Hepatocyte (in vitro differentiated cells): ENCODE measurements around the gene NEDD4L. TPM values are rescaled to one million over a fixed set of nuclear protein-coding genes. Genes with fewer than 3 reads are reported as not detected.

Experiments used
- DNase-seq: peaks from one replicate; pipeline ENCODE4 v3.0.0-alpha.2; 2016; ENCODE audit warnings: low spot score
- H2AFZ ChIP-seq: fragments of 200-600 bp; sonication (generic); 2 replicates; pipeline ENCODE4 v1.6.0; 2016; ENCODE audit warnings: antibody characterized with exemption, mild to moderate bottlenecking
- H3K27ac ChIP-seq: fragments of 200-600 bp; sonication (generic); 2 replicates; pipeline ENCODE4 v1.5.1; 2016; ENCODE audit warnings: mild to moderate bottlenecking
- H3K27me3 ChIP-seq: fragments of 200-600 bp; sonication (generic); 2 replicates; pipeline ENCODE4 v1.6.1; 2016
- H3K36me3 ChIP-seq: fragments of 200-600 bp; sonication (generic); replicated peaks from 2 replicates; pipeline ENCODE4 v1.5.1; 2016; ENCODE audit warnings: low read depth; ENCODE audit not compliant: insufficient read depth
- H3K4me1 ChIP-seq: fragments of 200-600 bp; sonication (generic); 2 replicates; pipeline ENCODE4 v1.5.1; 2016; ENCODE audit warnings: mild to moderate bottlenecking, moderate library complexity; ENCODE audit not compliant: insufficient read depth
- H3K4me2 ChIP-seq: fragments of 200-600 bp; sonication (generic); 2 replicates; pipeline ENCODE4 v1.6.0; 2016
- H3K4me3 ChIP-seq: fragments of 200-600 bp; sonication (generic); 2 replicates; pipeline ENCODE4 v1.5.1; 2016; ENCODE audit warnings: mild to moderate bottlenecking
- H3K79me2 ChIP-seq: fragments of 200-600 bp; sonication (generic); 2 replicates; pipeline ENCODE4 v1.6.0; 2017; ENCODE audit warnings: mild to moderate bottlenecking
- H3K9me2 ChIP-seq: fragments of 200-600 bp; sonication (generic); replicated peaks from 2 replicates; pipeline ENCODE4 v1.6.0; 2017; ENCODE audit warnings: mild to moderate bottlenecking; ENCODE audit not compliant: insufficient read depth
- H3K9me3 ChIP-seq: fragments of 200-600 bp; sonication (generic); 2 replicates; pipeline ENCODE4 v1.5.1; 2016; ENCODE audit warnings: low read depth, mild to moderate bottlenecking
- H4K20me1 ChIP-seq: fragments of 200-600 bp; sonication (generic); 2 replicates; pipeline ENCODE4 v1.6.0; 2016; ENCODE audit warnings: mild to moderate bottlenecking; ENCODE audit not compliant: insufficient read depth, poor library complexity, severe bottlenecking
- CTCF ChIP-seq: fragments of 200-600 bp; sonication (generic); IDR thresholded peaks from 2 replicates; pipeline ENCODE4 v1.5.1; 2016; ENCODE audit warnings: antibody characterized with exemption, mild to moderate bottlenecking; ENCODE audit not compliant: poor library complexity
- EZH2 ChIP-seq: fragments of 200-600 bp; sonication (generic); IDR thresholded peaks from 2 replicates; pipeline ENCODE4 v1.6.1; 2016; ENCODE audit warnings: antibody characterized with exemption, mild to moderate bottlenecking, borderline replicate concordance
- EZH2phosphoT487 ChIP-seq: fragments of 200-600 bp; sonication (generic); IDR thresholded peaks from one replicate; pipeline ENCODE4 v1.6.1; 2018; ENCODE audit warnings: antibody characterized with exemption, mild to moderate bottlenecking, low read depth, moderate library complexity; ENCODE audit not compliant: unreplicated experiment, severe bottlenecking
- WGBS: methylation state at CpG from one replicate; pipeline ENCODE4 v1.1.6; 2016; ENCODE audit warnings: low lambda C conversion rate; ENCODE audit errors: missing lambda C conversion rate; 5-methylcytosine and 5-hydroxymethylcytosine counted together
- polyA plus RNA-seq: library from polyadenylated mRNA; unstranded; fragments of >200 nt; fragmentation: Nextera tagmentation; extraction: Ambion mirVana; gene quantifications from 2 replicates; pipeline ENCODE4 v1.2.1, GENCODE V29; 2016
- total RNA-seq: library from RNA; depleted of rRNA; stranded (reverse); fragments of >200 nt; gene quantifications from 2 replicates; pipeline ENCODE4 v1.2.3, GENCODE V29; 2014

The NEDD4L gene
- total and polyA plus RNA-seq, 2 experiments from 2014 or later = 104 to 140 TPM

- Histone ChIP-seq H3K4me3 (no peak overlapping the region), H2AFZ (no peak overlapping the region), H3K4me2 (no peak overlapping the region), H3K27ac (peak overlapping the region; percentile 12), H3K27me3 (no peaks in the 10 kb centered on the region), H3K9me2 (no peaks in the 10 kb centered on the region), H3K36me3 (no peaks in the 10 kb centered on the region), H3K79me2 (peaks cover 99% of the 10 kb centered on the region), H3K9me3 (no peaks in the 10 kb centered on the region), H3K4me1 (peaks cover 11% of the 10 kb centered on the region), H4K20me1 (peaks cover 6% of the 10 kb centered on the region)
- no peak for DNase-seq
- TF ChIP-seq EZH2phosphoT487 (no peak), EZH2 (no peak), CTCF (no peak)
Measured at GRCh38 chr18:58069099-58069498, 25.1 kb downstream of the NEDD4L start.

GRCh38 chr18:58069721-58070292 is 25.8 kb downstream of the NEDD4L start:
- WGBS = 53% methylated on average over 3 of the region's 3 CpGs
- Histone ChIP-seq H3K4me2 (no peak overlapping the region), H3K79me2 (peaks cover 99% of the 10 kb centered on the region)

GRCh38 chr18:58076052-58076451 is 32.0 kb downstream of the NEDD4L start:
- TF ChIP-seq EZH2phosphoT487 (no peak), EZH2 (no peak), CTCF (no peak)
- no peaks in the 10 kb centered on the region for H3K9me3 ChIP-seq
- peaks cover 7% of the 10 kb centered on the region for H4K20me1 ChIP-seq
- no peaks in the 10 kb centered on the region for H3K27me3 ChIP-seq
- no peak overlapping the region for H3K4me3 ChIP-seq
- DNase-seq = no peak
- no peaks in the 10 kb centered on the region for H3K9me2 ChIP-seq
- no peak overlapping the region for H2AFZ ChIP-seq
- 98% methylated on average over 2 of the region's 2 CpGs for WGBS
- H3K27ac ChIP-seq = no peak overlapping the region
- H3K4me2 ChIP-seq = no peak overlapping the region
- H3K4me1 ChIP-seq = no peaks in the 10 kb centered on the region
- peaks cover 99% of the 10 kb centered on the region for H3K79me2 ChIP-seq
- H3K36me3 ChIP-seq = no peaks in the 10 kb centered on the region

More at GRCh38 chr18:58069721-58070292, 25.8 kb downstream of the NEDD4L start:
- Histone ChIP-seq H2AFZ (no peak overlapping the region), H3K9me2 (no peaks in the 10 kb centered on the region), H3K27ac (peak overlapping the region; percentile 12), H3K4me3 (no peak overlapping the region), H3K36me3 (no peaks in the 10 kb centered on the region), H4K20me1 (peaks cover 6% of the 10 kb centered on the region), H3K9me3 (no peaks in the 10 kb centered on the region), H3K4me1 (peaks cover 11% of the 10 kb centered on the region), H3K27me3 (no peaks in the 10 kb centered on the region)
- TF ChIP-seq CTCF (no peak), EZH2phosphoT487 (no peak), EZH2 (no peak)
- DNase-seq = no peak

GRCh38 chr18:58077329-58077728 is 33.3 kb downstream of the NEDD4L start:
- TF ChIP-seq EZH2phosphoT487 (no peak), EZH2 (no peak), CTCF (no peak)
- no peak overlapping the region for H2AFZ ChIP-seq
- peaks cover 99% of the 10 kb centered on the region for H3K79me2 ChIP-seq
- 83% methylated on average over 9 of the region's 9 CpGs for WGBS
- no peaks in the 10 kb centered on the region for H3K9me2 ChIP-seq
- no peaks in the 10 kb centered on the region for H3K27me3 ChIP-seq
- no peaks in the 10 kb centered on the region for H3K4me1 ChIP-seq
- no peaks in the 10 kb centered on the region for H3K9me3 ChIP-seq
- DNase-seq = no peak
- H3K27ac ChIP-seq = no peak overlapping the region
- no peak overlapping the region for H3K4me3 ChIP-seq
- no peak overlapping the region for H3K4me2 ChIP-seq
- peaks cover 7% of the 10 kb centered on the region for H4K20me1 ChIP-seq
- H3K36me3 ChIP-seq = no peaks in the 10 kb centered on the region
